WERI-Rb-1 (cell line): Measurements from ENCODE around the gene GPR17.

Source experiments
- DNase-seq: peaks from one replicate; pipeline ENCODE4 v3.0.0-alpha.2; 2020
- H3K27ac ChIP-seq: fragments of 250-450 bp; sonication (Bioruptor Pico); 2 replicates; pipeline ENCODE4 v1.5.1; 2020; ENCODE audit warnings: mild to moderate bottlenecking, moderate library complexity
- H3K27me3 ChIP-seq: fragments of 250-450 bp; sonication (Bioruptor Pico); 2 replicates; pipeline ENCODE4 v1.5.1; 2021; ENCODE audit warnings: mild to moderate bottlenecking, low read depth, moderate library complexity; ENCODE audit not compliant: insufficient read depth, severe bottlenecking
- H3K36me3 ChIP-seq: fragments of 250-450 bp; sonication (Bioruptor Pico); 2 replicates; pipeline ENCODE4 v1.5.1; 2020; ENCODE audit warnings: mild to moderate bottlenecking, moderate library complexity
- H3K4me3 ChIP-seq: 2 replicates; pipeline ENCODE4 v1.5.1; 2011; ENCODE audit warnings: low read depth, mild to moderate bottlenecking, control low read depth, low read length
- H3K9me3 ChIP-seq: fragments of 250-450 bp; sonication (Bioruptor Pico); 2 replicates; pipeline ENCODE4 v1.5.1; 2021; ENCODE audit warnings: mild to moderate bottlenecking, moderate library complexity; ENCODE audit not compliant: severe bottlenecking
- TF ChIP-seq, protein P1 (sequence below): IDR thresholded peaks from 2 replicates; pipeline ENCODE4 v1.5.1; 2011; ENCODE audit warnings: low read depth, mild to moderate bottlenecking, control low read depth, inconsistent platforms, low read length

Gene GPR17

DNA sequence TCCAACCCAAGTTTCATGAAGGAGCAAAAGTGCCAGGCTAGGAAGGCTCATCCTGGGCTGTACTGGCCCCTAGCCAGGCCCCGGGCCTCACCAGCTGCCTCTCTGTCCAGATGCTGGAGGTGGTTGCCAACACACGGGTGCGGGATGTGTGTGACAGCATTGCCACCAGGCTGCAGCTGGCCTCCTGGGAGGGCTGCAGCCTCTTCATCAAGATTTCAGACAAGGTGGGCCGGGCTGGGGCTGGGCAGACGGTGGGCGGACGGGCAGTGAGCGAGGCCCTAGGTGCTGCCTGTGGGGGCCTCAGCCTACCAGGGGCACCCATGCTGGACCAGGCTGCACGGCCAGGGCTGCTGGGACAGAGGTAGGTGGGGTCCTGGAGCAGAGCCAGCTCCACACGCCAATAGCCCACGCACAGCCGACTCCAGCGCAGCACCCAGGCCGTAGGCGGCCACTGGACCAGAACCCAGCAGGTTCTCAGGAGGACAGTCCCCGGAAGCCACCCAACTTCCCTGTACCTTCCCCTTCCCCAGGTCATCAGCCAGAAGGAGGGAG is 11.8 kb upstream of the GPR17 start:
- Histone ChIP-seq H3K36me3 (no peaks in the 10 kb centered on the region), H3K27ac (no peak overlapping the region), H3K27me3 (no peaks in the 10 kb centered on the region), H3K9me3 (no peaks in the 10 kb centered on the region), H3K4me3 (no peak overlapping the region)
- no peak for DNase-seq
- TF ChIP-seq, protein P1, sequence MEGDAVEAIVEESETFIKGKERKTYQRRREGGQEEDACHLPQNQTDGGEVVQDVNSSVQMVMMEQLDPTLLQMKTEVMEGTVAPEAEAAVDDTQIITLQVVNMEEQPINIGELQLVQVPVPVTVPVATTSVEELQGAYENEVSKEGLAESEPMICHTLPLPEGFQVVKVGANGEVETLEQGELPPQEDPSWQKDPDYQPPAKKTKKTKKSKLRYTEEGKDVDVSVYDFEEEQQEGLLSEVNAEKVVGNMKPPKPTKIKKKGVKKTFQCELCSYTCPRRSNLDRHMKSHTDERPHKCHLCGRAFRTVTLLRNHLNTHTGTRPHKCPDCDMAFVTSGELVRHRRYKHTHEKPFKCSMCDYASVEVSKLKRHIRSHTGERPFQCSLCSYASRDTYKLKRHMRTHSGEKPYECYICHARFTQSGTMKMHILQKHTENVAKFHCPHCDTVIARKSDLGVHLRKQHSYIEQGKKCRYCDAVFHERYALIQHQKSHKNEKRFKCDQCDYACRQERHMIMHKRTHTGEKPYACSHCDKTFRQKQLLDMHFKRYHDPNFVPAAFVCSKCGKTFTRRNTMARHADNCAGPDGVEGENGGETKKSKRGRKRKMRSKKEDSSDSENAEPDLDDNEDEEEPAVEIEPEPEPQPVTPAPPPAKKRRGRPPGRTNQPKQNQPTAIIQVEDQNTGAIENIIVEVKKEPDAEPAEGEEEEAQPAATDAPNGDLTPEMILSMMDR = no peak

DNA sequence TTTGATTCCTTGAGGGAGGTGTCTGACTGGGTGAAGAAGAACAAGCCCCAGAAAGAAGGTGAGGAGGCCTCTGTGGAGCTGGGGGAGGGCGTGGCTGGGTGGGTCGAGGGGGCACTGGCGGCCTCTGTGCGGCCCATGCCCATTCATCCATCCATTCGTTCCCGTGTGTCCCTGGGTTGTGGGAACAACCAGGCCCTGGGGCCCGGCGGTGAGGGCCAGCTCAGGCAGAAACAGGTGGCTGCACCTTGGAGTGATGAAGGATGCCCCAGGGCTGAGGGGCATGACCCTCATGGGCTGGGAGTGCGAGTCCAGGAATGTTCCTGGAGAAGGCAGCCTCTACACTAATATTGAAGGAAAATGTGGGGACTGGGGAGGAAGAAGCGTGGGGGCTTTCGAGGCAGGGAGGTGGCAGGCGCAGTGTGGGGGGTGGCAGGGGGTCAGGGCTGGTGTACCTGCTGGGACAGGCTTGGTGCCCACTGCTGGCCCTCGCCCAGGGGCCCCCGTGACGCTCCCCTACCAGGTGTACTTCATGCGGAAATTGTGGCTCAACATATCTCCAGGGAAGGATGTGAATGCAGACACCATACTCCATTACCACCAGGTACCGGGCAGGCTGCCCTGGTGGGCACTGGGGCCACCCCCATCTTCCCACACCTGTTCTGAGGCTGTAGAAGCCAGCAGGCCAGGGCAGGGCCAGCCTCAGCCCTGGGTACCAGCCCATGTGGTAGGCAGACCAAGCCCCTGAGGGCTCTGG is 11.2 kb upstream of the GPR17 start:
- no peaks in the 10 kb centered on the region for H3K36me3 ChIP-seq
- no peak overlapping the region for H3K27ac ChIP-seq
- TF ChIP-seq, protein P1 = no peak

DNA sequence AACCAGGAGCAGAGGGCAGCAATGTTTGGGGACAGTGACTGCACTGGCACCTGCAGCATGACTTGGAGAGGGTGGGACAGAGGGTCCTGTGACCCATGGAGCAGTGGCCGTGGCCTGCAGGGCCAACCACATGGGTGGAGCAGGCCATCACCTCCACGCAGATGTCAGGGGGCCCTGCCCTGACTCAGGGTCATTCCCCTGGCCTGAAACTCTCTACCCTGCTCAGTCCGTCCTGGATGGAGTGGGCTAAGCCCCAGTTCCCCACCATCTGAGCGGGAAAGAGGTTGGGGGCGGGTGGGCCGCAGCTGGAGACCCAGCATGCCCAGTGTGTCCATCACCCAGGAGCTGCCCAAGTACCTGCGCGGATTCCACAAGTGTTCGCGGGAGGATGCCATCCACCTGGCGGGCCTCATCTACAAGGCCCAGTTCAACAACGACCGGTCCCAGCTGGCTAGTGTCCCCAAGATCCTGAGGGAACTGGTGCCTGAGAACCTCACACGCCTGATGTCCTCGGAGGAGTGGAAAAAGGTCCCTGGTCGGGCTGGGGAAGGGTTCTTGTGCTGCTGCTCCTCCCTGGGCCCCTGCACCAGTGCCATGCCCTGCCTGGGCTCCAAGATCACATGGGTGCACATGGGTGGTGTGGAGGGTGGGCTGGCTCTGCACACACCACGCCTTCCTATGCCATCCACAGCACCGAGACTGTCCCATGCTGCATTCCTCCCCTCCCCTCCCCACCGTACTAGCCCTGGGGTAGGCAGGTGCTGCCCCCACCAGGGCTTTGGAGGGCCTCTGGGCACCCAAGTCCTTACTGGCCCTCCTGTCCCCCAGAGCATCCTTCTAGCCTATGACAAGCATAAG is 10.3 kb upstream of the GPR17 start:
- H3K27ac ChIP-seq = no peak overlapping the region
- TF ChIP-seq, protein P1 = no peak; the same call in 1 of the 2 replicates
- H3K4me3 ChIP-seq = no peak overlapping the region
- H3K27me3 ChIP-seq = no peaks in the 10 kb centered on the region
- no peaks in the 10 kb centered on the region for H3K36me3 ChIP-seq
- H3K9me3 ChIP-seq = no peaks in the 10 kb centered on the region
- no peak for DNase-seq

More for the DNA sequence above, 11.2 kb upstream of the GPR17 start:
- Histone ChIP-seq H3K9me3 (no peaks in the 10 kb centered on the region), H3K27me3 (no peaks in the 10 kb centered on the region), H3K4me3 (no peak overlapping the region)
- no peak for DNase-seq

DNA sequence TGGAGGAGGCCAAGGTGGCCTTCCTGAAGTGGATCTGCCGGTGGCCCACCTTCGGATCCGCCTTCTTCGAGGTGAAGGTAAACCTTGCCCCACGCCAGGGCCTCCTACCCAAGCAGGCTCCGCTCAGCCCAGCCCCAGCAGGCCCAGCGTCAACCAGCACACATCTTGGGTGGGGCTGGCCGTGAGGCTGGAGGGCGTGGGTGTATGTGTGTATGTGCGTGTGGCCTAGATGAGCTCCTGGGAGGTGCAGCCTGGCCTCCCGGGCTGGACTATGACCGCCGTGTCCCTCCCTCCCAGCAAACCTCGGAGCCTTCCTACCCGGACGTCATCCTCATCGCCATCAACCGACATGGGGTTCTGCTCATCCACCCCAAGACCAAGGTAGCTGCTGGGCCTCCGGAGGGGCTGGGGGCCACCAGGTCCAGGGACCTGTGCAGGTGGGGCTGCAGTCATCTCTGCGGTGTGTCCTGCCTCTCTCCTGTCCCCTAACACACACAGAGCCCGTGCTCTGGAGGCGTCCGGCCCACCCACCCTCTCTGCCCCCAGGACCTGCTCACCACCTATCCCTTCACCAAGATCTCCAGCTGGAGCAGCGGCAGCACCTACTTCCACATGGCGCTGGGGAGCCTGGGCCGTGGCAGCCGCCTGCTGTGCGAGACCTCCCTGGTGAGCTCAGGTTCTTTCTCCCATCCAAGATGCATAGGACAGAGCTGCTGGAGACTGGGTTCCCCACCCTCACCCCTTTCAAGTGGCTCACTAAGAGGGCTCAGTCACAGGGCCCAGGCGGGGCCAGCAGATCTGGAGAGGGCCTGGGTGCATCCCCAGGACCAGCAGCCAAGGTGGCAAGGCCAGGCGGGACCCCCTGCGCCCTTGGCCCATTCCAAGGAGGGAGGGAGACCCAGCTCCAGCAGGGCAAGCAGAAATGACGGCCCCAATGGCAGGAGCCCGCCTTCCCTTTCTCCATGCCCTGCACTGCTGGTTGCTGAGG is 9.4 kb upstream of the GPR17 start:
- Histone ChIP-seq H3K4me3 (no peak overlapping the region), H3K36me3 (no peaks in the 10 kb centered on the region), H3K27me3 (no peaks in the 10 kb centered on the region), H3K27ac (no peak overlapping the region), H3K9me3 (no peaks in the 10 kb centered on the region)
- no peak for DNase-seq
- TF ChIP-seq, protein P1 = no peak

DNA sequence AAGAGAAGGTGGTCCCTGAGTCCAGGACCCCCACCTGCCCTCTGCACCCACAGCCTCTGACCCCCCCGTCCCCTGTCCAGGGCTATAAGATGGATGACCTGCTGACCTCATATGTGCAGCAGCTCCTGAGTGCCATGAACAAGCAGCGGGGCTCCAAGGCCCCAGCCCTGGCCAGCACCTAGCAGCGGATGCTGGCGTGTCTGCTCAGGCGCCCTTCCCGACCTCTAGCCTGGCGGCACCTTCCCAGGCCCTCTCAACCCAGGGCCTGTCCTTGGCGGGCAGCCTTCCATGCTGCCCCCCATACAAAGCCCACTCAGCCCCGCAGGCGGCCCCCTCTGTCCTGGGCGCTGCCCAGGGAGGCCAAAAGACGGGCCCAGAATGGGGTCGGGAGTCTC is 8.7 kb upstream of the GPR17 start:
- no peak for DNase-seq
- no peak overlapping the region for H3K27ac ChIP-seq
- H3K4me3 ChIP-seq = no peak overlapping the region
- no peaks in the 10 kb centered on the region for H3K9me3 ChIP-seq
- no peaks in the 10 kb centered on the region for H3K27me3 ChIP-seq
- TF ChIP-seq, protein P1 = no peak
- no peaks in the 10 kb centered on the region for H3K36me3 ChIP-seq
